Measurements from ENCODE around the gene GARIN5A.

Gene GARIN5A

GRCh38 chr19:50476224-50476906 is at the start of gene GARIN5A, which contains the start of gene EMC10:
GARIN5A (minus strand) TSS chr19:50476848; CDS start chr19:50476388, 460 bp downstream.
EMC10 (plus strand) TSS chr19:50476507; CDS start chr19:50476545, 38 bp downstream.
- peak; percentile 98 for DNase-seq

DNA sequence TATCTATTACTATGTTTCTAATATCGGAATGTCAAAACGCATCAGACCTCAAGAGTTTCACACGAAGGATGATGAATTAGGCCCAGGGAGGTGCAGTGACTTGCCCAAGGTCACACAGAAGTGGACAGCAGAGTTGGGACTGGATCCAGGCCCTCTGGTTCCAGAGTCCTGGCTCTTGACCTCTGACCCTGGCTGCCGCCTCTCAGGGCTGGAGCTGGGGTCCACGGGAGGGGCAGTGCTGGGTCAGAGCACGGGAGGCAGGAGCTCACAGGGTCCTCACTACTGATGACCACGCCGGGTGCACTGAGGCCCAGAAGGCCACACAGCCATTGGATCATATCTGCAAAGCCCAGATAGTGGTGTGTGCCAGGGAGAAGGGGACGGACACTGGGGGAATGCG is 46.2 kb upstream of the GARIN5A start:
- DNase-seq = no peak

GRCh38 chr19:50520822-50521465 is 44.3 kb upstream of the GARIN5A start:
- DNase-seq = no peak

DNA sequence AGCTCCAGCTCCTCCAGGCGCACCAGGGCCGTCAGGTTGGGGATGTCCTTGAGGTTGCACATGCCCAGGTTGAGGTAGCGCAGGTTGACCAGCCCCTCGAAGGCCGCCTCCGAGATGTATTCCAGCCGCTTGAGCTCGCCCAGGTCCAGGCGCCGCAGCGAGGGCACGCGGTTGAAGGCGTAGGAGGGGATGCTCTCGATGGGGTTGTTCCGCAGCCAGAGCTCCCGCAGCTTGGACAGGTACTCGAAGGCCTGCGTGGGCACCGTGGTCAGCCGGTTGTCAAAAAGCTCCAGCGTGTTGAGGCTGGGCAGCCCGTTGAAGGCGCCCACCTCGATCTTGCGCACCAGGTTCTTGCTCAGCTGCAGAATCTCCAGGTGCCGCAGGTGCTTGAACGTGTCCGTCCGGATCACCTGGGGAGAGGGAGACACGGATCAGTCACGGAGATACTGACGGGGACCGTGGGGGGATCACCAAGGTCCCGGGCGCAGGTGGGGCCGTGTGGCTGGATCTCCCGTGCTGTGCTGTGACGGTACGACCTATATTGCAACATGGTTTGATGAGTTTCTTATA is 42.4 kb upstream of the GARIN5A start:
- DNase-seq = no peak

GRCh38 chr19:50518091-50519005 is 41.7 kb upstream of the GARIN5A start:
- peak; percentile 45 for DNase-seq

DNA sequence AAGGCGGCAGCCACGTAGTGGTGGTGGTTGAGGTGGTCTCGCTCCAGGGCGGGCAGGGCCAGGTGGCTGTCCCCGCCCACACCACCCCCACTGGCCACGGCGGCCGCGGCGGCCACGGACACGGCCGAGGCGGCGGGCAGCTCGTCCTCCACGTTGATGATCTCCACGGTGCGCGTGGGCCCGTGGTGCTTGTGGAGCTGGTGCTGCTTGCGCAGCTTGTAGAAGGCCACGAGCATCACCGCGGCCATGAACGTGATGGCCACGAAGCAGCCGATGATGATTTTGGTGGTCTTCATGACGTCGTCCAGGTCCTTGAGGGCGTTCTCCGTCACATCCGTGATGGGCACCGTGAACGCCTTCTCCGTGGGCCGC is 41.0 kb upstream of the GARIN5A start:
- DNase-seq = no peak

GRCh38 chr19:50516964-50517703 is 40.5 kb upstream of the GARIN5A start:
- DNase-seq = no peak

- DNase-seq = no peak
These were observed 39.8 kb upstream of the GARIN5A start for GRCh38 chr19:50516456-50516855.

GRCh38 chr19:50515168-50515561 is 38.5 kb upstream of the GARIN5A start:
- DNase-seq = no peak

DNA sequence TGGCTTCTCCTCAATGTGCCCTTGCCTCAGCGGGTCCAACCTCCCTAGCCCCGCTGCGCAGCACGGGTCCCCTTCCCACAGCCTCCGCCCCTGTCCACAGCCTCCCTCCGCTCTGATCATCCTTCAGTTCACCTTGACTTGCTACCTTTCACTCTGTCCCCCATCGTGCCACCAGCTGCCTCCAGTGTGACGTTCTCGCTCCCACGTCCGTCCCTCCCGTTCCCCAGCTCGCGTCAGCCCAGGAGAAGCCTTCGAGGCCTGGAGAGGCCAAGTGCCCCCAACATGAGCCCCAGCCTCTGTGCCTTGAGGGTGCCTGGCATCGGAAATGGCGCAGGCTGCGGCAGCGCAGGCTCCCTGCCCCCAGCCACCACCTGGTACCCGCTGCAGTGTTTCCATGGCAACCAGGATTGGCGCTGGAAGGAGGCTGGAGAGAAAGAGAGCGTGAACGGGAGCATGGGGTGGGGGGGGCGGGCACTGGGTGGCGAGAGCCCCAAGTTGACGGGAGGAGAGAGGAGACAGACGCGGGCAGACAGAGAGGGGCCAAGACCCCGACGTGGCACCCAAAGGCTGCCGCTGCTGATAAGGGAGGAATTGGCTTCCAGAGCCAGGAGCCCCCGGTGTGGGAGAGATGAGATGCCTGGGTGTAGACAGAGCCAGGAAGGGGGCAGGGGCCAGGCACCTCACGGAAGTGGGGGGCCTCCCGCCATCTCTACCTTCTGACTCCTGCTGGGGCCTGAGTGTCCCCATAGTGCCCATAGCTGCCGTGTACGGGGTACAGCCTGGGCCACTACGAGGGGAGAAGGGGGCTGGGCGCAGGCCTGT is 37.9 kb upstream of the GARIN5A start:
- no peak for DNase-seq

- DNase-seq = no peak
These were observed 37.2 kb upstream of the GARIN5A start, which contains the start of gene ASPDH for GRCh38 chr19:50513746-50514345. ASPDH (minus strand) TSS chr19:50513913; CDS start chr19:50513823, 90 bp downstream.

DNA sequence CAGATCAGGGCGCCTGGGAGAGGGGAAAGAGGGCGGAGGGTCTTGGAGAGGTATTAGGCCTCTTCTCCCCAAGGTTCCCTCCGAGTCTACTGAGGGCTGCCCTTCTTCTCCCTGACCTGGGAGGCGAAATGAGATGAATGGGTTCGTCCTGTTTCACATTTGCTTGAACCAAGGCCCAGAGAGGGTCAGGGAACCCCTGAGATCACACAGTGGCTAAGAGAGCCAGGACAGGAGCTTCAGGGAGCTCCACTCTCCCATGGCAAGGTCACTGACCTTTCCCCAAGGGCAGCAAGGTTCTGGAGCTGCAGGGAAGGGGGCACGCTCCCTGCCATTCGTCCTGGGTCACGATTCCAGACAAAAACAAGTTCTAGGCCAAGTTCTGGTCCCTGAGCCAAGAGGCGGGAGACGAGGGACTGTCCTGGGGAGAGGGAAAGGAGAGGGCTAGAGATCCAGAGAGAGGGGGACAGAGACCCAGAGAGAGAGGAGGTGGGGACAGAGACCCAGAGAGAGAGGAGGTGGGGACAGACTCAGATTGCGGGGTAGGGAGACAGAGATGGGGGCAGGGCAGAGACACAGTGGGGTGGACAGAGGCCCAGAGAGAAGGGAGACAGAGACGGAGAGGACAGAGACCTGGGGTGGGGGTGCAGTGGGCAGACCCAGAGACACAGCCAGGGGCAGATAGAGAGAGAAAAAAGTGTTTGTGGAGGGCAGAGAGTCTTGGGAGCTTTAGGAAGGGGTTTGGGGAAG is 36.5 kb upstream of the GARIN5A start:
- DNase-seq = no peak

DNA sequence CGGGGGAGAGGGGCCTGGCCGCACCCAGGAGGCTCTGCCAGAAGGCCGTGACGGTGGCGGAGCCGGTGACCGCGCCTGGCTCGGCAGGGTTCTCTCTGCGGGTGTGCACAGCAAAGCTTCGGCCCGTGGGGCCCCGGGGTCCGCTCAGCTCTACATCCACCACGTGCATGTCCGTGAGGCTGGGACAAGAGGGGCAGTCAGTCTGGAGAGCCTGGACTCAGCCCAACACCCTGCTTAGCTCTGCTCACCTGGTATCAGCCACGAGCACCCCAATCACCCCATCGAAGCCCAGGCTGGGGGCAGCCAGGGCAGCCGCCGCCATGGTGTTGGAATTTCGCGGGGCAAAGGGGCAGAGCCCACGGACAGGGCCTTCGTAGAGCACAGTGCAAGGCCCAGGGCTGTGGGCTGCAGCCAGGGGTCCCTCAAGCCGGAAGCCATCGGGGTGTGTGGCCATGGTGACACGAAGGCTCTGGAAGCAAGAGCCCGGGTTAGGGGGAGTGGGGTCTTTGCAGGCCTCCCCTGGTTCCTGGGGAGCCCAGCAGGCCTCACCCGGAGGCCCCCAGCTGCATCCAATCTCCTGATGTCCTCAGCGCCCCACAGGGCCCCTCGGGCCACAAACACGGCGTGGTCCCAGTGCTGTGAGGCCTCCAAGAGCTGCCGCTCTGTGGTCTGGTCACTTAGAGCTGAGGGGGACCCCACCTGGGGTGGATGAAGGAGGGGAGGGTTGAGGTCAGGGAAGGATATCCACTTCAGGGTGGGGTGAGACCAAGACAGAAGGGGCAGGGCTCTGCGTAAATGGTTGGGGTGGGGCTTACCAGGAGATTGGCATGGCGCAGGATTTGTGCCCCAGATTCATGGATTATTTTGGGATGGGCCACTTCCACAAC is 35.7 kb upstream of the GARIN5A start:
- no peak for DNase-seq

DNA sequence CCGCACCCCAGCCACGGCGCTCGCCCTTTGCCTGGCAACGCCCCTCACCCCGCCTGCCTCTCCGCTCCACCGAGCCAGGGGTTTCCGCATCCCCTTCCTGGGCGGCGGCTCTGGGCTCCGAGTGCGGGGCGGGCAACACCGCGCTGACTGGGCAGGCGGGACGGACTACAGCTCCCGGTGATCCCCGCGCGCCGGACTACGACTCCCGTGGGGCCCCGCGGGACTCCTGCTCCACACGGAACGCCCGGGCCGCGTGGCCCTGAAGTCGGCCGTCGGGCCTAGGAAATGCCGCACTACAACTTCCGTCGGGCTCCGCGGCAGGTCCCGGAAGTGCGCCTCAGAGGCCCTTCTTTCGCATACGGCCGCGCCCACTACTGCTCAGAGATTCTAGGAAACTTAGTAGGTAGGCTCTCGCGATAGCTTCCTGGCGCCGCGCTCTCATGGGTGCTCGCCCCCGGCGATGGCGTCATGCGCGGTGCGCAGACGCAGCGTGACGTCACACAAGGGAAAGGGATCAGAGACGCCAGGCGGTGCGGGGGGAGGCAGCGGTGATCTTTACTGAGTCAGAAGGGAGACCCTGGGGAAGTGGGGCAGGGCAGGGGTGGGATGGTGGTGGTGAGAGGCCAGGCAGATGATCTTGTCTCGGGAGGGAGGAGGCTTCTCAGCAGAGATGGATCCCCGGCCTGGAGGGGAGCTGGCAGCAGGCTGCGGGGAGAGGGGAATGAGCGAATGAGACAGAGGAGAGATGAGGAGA is 34.6 kb upstream of the GARIN5A start, which contains the start of gene JOSD2:
JOSD2 (minus strand) TSS at position 123 of the 754 bp plus-strand sequence. CDS start 760 bp downstream, outside the sequence.
- DNase-seq = peak; percentile 98

GRCh38 chr19:50510700-50511068 is 34.0 kb upstream of the GARIN5A start:
- DNase-seq = no peak

DNA sequence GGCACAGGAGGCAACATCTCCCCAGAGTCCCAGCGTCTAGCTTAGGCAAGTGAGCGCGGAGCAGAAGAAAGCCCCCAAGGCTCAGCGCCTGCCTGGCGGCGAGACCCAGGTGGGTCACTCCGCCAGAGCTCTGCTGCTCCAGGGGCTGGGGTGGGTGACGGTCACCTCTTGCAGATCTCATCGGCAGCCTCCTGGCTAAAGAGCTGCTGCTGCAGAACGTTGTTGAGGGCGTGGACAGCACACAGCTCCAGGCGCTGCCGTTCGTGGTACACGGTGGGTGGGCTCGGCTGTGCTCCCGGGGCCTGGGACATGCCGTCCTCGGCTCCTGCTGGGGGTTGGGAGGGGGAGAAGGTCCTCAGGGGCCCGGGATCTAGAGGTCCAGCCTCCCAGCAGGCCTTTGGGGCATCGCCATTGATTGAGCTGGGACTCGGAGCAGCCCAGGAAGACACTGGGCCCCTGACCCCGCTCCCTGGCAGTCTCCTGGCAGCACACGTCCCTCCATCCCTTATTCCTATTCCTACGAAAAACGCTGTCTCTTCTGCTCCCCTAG is 33.5 kb upstream of the GARIN5A start:
- no peak for DNase-seq

DNA sequence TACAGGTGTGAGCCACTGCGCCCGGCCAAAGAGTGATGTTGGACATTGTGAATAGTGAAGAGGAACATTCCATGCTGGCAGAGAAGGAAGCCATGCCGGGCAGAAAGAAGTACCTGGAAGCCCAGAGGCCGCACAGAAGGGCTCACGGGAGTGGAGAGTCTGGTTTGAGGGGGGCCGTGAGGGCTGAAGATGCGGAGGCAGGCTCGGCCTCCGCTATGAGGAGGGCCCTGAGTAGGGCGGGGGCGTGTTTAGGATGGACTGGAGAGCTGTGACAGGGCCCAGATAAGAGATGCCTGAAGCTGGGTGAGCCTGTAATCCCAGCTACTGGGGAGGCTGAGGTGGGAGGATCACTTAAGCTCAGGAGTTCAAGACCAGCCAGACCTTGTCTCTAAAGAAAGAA is 32.7 kb upstream of the GARIN5A start:
- DNase-seq = no peak

- no peak for DNase-seq
These were observed 32.2 kb upstream of the GARIN5A start for GRCh38 chr19:50508843-50509190.

All from activated CD4-positive, alpha-beta T cell treated with anti-CD3 and anti-CD28 coated beads for 48 hours (primary cell).